HEK293 (cell line): Measurements from ENCODE around the gene H3-3A.

Source experiments
- CTCF ChIA-PET: fragments of 350-600 bp; formaldehyde crosslinking; extraction: SDS; loops from one replicate; lab custom pipeline; 2021; ENCODE audit warnings: antibody characterized with exemption; lab: Yijun Ruan, JAX
- POLR2A ChIA-PET: fragments of 300-600 bp; formaldehyde crosslinking; extraction: SDS; loops from one replicate; lab custom pipeline; 2020; ENCODE audit warnings: antibody characterized with exemption, inconsistent platforms; lab: Yijun Ruan, JAX
- H3K27ac ChIP-seq: fragments of 200-500 bp; sonication (Bioruptor generic); 2 replicates; pipeline ENCODE4 v1.5.1; 2014; ENCODE audit warnings: low read depth, low read length, control low read depth, inconsistent platforms; ENCODE audit errors: extremely low read depth
- H3K36me3 ChIP-seq, 2 experiments: fragments of 200-500 bp in 1 of 2; sonication (Bioruptor generic) in 1 of 2; 1 replicate in 1 of 2; 2 replicates in 1 of 2; pipeline ENCODE4 v1.5.1; 2014 to 2017; ENCODE audit warnings: inconsistent platforms in 2 of 2, low read length in 2 of 2; ENCODE audit not compliant: control insufficient read depth in 2 of 2, insufficient read depth in 1 of 2
- H3K4me1 ChIP-seq: fragments of 200-500 bp; sonication (Bioruptor generic); 2 replicates; pipeline ENCODE4 v1.5.1; 2014; ENCODE audit warnings: mild to moderate bottlenecking, low read length, inconsistent platforms; ENCODE audit not compliant: control insufficient read depth, insufficient read depth
- H3K4me3 ChIP-seq: 2 replicates; pipeline ENCODE4 v1.5.1; 2011; ENCODE audit warnings: low read depth, mild to moderate bottlenecking, control low read depth, low read length, moderate library complexity
- H3K9me3 ChIP-seq: fragments of 200-500 bp; sonication (Bioruptor generic); 2 replicates; pipeline ENCODE4 v1.5.1; 2014; ENCODE audit warnings: low read depth, low read length, inconsistent platforms; ENCODE audit not compliant: control insufficient read depth, insufficient read depth
- MYNN ChIP-seq: fragments of 450-650 bp; formaldehyde crosslinking; IDR thresholded peaks from 2 replicates; pipeline ENCODE4 v1.5.1; 2016; ENCODE audit warnings: missing biosample characterization, missing genetic modification characterization, borderline replicate concordance
- OVOL3 ChIP-seq: fragments of 450-650 bp; formaldehyde crosslinking; IDR thresholded peaks from 2 replicates; pipeline ENCODE4 v1.5.1; 2016; ENCODE audit warnings: missing biosample characterization, missing genetic modification characterization
- SALL2 ChIP-seq: fragments of 450-650 bp; formaldehyde crosslinking; IDR thresholded peaks from 2 replicates; pipeline ENCODE4 v1.5.0; 2017; ENCODE audit warnings: missing biosample characterization, mild to moderate bottlenecking, missing genetic modification characterization, borderline replicate concordance
- SCRT2 ChIP-seq: fragments of 450-650 bp; formaldehyde crosslinking; IDR thresholded peaks from 2 replicates; pipeline ENCODE4 v1.5.1; 2016; ENCODE audit warnings: missing biosample characterization, missing genetic modification characterization
- TCF7L2 ChIP-seq: IDR thresholded peaks from 2 replicates; pipeline ENCODE4 v1.6.1; 2011; ENCODE audit warnings: low read depth, mild to moderate bottlenecking, inconsistent platforms, low read length, moderate library complexity, borderline replicate concordance
- ZIC2 ChIP-seq: fragments of 450-650 bp; formaldehyde crosslinking; IDR thresholded peaks from 2 replicates; pipeline ENCODE4 v1.5.1; 2016; ENCODE audit warnings: missing biosample characterization, missing genetic modification characterization
- ZNF121 ChIP-seq: fragments of 450-650 bp; formaldehyde crosslinking; IDR thresholded peaks from 2 replicates; pipeline ENCODE4 v1.5.1; 2016; ENCODE audit warnings: missing biosample characterization, missing genetic modification characterization
- ZNF341 ChIP-seq: fragments of 450-650 bp; formaldehyde crosslinking; IDR thresholded peaks from 2 replicates; pipeline ENCODE4; 2016; ENCODE audit warnings: low read depth, missing biosample characterization, missing genetic modification characterization
- ZNF548 ChIP-seq: fragments of 450-650 bp; formaldehyde crosslinking; IDR thresholded peaks from 2 replicates; pipeline ENCODE4 v1.5.1; 2016; ENCODE audit warnings: missing biosample characterization, missing genetic modification characterization
- ZNF561 ChIP-seq: fragments of 450-650 bp; IDR thresholded peaks from 2 replicates; pipeline ENCODE4 v1.5.1; 2018; ENCODE audit warnings: missing biosample characterization, missing genetic modification characterization, borderline replicate concordance
- ZNF629 ChIP-seq: fragments of 450-650 bp; formaldehyde crosslinking; IDR thresholded peaks from 2 replicates; pipeline ENCODE4 v1.5.1; 2017; ENCODE audit warnings: missing biosample characterization, missing genetic modification characterization
- ZSCAN16 ChIP-seq: fragments of 450-650 bp; formaldehyde crosslinking; IDR thresholded peaks from 2 replicates; pipeline ENCODE4 v1.5.1; 2016; ENCODE audit warnings: missing biosample characterization, missing genetic modification characterization
- TF ChIP-seq, protein P1 (sequence below): fragments of 450-650 bp; formaldehyde crosslinking; IDR thresholded peaks from 2 replicates; pipeline ENCODE4 v1.5.1; 2016; ENCODE audit warnings: missing biosample characterization, missing genetic modification characterization
- TF ChIP-seq, protein P2 (sequence below): fragments of 450-650 bp; formaldehyde crosslinking; IDR thresholded peaks from 2 replicates; pipeline ENCODE4 v1.5.1; 2016; ENCODE audit warnings: missing biosample characterization, missing genetic modification characterization
- TF ChIP-seq, protein P3 (sequence below): fragments of 450-650 bp; formaldehyde crosslinking; IDR thresholded peaks from 2 replicates; pipeline ENCODE4 v1.5.1; 2016; ENCODE audit warnings: missing biosample characterization, missing genetic modification characterization
- TF ChIP-seq, protein P4 (sequence below): fragments of 450-650 bp; formaldehyde crosslinking; IDR thresholded peaks from 2 replicates; pipeline ENCODE4 v1.5.1; 2016; ENCODE audit warnings: missing biosample characterization, missing genetic modification characterization
- TF ChIP-seq, protein P5 (sequence below): fragments of 450-650 bp; formaldehyde crosslinking; IDR thresholded peaks from 2 replicates; pipeline ENCODE4 v1.5.1; 2016; ENCODE audit warnings: missing biosample characterization, missing genetic modification characterization
- TF ChIP-seq, protein P6 (sequence below): fragments of 450-650 bp; formaldehyde crosslinking; conservative IDR thresholded peaks from 2 replicates; pipeline ENCODE4 v1.5.1; 2016; ENCODE audit warnings: low read depth, missing biosample characterization, missing genetic modification characterization

H3-3A gene

DNA sequence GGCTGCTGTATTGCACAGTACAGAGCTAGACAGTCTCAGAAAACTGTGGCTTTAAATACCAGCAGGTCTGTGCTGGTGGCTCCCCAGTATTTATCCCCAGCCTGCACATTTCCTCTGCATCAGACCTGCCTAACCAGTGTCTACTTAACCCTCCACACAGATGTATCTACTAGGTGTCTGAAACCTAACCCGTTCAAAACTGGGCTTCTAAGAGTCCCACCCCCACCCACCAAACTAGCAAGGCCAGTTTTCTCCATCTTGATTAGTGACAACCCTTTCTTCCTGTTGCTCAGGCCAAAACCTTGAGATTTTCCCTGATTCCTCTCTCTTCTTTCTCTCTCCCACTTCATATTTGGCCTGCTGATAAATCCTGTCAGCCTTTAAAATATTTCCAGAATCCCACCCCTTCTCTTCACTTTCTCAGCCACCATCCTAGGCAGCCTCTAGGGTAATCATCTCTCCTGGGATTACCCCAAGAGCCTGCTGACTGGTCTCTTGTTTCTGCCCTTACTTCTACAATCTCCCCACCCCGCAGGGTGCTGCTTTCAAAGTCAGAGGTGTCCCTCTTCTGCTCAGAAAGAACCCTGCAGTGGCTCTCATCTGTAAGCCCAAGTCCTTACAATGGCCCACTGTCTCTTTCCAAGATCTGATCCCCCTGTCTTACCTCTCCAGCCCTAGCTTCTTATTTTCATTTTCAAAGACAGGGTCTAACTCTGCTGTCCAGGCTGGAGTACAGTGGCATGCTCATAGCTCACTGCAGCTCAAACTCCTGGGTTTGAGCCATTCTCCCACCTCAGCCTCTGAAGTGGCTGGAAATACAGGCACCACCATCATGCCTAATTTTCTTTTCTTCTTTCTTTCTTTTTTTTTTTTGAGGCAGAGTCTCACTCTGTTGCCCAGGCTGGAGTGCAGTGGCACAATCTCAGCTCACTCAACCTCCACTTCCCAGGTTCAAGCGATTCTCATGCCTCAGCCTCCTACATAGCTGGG lies 45.2 kb downstream of the H3-3A start:
- Histone ChIP-seq H3K36me3 (no peaks in the 10 kb centered on the region), H3K4me1 (peaks cover 13% of the 10 kb centered on the region), H3K27ac (no peak overlapping the region), H3K9me3 (no peaks in the 10 kb centered on the region), H3K4me3 (no peak overlapping the region)
- TF ChIP-seq, protein P1, sequence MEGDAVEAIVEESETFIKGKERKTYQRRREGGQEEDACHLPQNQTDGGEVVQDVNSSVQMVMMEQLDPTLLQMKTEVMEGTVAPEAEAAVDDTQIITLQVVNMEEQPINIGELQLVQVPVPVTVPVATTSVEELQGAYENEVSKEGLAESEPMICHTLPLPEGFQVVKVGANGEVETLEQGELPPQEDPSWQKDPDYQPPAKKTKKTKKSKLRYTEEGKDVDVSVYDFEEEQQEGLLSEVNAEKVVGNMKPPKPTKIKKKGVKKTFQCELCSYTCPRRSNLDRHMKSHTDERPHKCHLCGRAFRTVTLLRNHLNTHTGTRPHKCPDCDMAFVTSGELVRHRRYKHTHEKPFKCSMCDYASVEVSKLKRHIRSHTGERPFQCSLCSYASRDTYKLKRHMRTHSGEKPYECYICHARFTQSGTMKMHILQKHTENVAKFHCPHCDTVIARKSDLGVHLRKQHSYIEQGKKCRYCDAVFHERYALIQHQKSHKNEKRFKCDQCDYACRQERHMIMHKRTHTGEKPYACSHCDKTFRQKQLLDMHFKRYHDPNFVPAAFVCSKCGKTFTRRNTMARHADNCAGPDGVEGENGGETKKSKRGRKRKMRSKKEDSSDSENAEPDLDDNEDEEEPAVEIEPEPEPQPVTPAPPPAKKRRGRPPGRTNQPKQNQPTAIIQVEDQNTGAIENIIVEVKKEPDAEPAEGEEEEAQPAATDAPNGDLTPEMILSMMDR (tag by site-specific recombination): peak; percentile 44
- TF ChIP-seq ZIC2 (tag by site-specific recombination) (peak; percentile 22; the same call in 1 of the 2 replicates), MYNN (tag by site-specific recombination) (no peak), ZNF121 (tag by site-specific recombination) (peak; percentile 95), ZNF341 (tag by site-specific recombination) (peak; percentile 92), SCRT2 (tag by site-specific recombination) (0 out of 2 replicates have a peak, but pooled peaks have one; percentile 8)
- TF ChIP-seq, protein P2, sequence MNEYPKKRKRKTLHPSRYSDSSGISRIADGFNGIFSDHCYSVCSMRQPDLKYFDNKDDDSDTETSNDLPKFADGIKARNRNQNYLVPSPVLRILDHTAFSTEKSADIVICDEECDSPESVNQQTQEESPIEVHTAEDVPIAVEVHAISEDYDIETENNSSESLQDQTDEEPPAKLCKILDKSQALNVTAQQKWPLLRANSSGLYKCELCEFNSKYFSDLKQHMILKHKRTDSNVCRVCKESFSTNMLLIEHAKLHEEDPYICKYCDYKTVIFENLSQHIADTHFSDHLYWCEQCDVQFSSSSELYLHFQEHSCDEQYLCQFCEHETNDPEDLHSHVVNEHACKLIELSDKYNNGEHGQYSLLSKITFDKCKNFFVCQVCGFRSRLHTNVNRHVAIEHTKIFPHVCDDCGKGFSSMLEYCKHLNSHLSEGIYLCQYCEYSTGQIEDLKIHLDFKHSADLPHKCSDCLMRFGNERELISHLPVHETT (tag by site-specific recombination): no peak
- POLR2A ChIA-PET: interaction anchor here (5.0 kb wide), 1 partner anchor 24 kb away, joined by 28 read pairs; no protein-coding TSS in a partner anchor
- CTCF ChIA-PET: interaction anchor here (0.6 to 5.0 kb wide), 9 partner anchors 9 to 516 kb away, joined by 3 to 35 read pairs (median 4); no protein-coding TSS in a partner anchor

DNA sequence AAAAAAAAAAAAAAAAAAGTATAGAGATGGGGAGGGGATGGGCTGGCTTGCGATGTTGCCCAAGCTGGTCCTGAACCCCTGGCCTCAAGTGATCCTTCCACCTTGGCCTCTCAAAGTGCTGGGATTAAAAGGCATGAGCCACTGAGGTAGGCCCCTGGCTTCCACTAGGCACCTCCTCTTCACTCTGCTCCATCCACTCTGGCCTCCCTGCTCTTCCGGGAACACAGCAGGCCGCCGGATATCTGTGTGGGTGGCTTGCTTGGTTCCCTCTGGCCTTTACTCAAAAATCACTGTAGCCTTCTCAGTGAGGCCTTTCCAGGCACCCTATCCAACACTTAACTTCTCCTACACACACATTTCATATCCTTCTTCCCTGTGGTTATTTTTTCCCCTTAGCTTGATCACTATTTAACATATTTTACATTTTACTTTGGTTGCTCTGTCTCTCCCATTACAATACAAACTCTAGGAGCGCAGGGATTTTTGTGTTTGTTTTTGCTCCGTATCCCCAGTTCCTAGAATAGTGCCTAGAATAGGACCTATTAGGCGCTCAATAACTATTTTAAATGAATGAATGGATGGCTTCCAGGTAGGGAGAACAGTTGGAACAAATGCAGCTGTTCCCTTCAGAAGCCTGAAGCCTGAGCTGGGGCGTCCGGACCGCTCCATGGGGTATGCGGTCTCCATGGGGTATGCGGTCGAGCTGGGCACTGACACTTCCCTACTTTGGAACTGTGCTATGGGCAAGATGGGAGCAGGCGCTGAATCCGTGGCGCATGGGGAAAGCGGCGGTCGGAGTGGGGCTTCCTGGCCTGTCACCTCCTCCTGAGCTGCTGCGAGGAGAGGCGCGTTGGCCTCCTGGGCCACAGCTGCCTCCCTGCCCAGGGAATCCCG lies 46.7 kb downstream of the H3-3A start:
- POLR2A ChIA-PET: interaction anchor here (0.8 to 5.0 kb wide), 10 partner anchors 10 to 200 kb away, joined by 3 to 42 read pairs (median 6); partner anchors contain the start of genes H3-3A and LIN9
- Histone ChIP-seq H3K4me1 (peaks cover 13% of the 10 kb centered on the region), H3K36me3 (no peaks in the 10 kb centered on the region), H3K27ac (peak overlapping the region; percentile 68), H3K9me3 (no peaks in the 10 kb centered on the region), H3K4me3 (peak overlapping the region; percentile 37)
- CTCF ChIA-PET: interaction anchor here (0.5 to 5.0 kb wide), 13 partner anchors 9 to 122 kb away, joined by 3 to 39 read pairs (median 4); no protein-coding TSS in a partner anchor
- TF ChIP-seq SALL2 (tag by site-specific recombination): no peak
- no peak for TF ChIP-seq TCF7L2
- TF ChIP-seq, protein P3, sequence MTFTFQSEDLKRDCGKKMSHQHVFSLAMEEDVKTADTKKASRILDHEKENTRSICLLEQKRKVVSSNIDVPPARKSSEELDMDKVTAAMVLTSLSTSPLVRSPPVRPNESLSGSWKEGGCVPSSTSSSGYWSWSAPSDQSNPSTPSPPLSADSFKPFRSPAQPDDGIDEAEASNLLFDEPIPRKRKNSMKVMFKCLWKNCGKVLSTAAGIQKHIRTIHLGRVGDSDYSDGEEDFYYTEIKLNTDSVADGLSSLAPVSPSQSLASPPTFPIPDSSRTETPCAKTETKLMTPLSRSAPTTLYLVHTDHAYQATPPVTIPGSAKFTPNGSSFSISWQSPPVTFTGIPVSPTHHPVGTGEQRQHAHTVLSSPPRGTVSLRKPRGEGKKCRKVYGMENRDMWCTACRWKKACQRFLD (tag by site-specific recombination): no peak
- TF ChIP-seq, protein P4, sequence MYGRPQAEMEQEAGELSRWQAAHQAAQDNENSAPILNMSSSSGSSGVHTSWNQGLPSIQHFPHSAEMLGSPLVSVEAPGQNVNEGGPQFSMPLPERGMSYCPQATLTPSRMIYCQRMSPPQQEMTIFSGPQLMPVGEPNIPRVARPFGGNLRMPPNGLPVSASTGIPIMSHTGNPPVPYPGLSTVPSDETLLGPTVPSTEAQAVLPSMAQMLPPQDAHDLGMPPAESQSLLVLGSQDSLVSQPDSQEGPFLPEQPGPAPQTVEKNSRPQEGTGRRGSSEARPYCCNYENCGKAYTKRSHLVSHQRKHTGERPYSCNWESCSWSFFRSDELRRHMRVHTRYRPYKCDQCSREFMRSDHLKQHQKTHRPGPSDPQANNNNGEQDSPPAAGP (tag by site-specific recombination): 0 out of 2 replicates have a peak, but pooled peaks have one; percentile 34
- TF ChIP-seq ZNF561 (tag by site-specific recombination): no peak
- TF ChIP-seq, protein P5, sequence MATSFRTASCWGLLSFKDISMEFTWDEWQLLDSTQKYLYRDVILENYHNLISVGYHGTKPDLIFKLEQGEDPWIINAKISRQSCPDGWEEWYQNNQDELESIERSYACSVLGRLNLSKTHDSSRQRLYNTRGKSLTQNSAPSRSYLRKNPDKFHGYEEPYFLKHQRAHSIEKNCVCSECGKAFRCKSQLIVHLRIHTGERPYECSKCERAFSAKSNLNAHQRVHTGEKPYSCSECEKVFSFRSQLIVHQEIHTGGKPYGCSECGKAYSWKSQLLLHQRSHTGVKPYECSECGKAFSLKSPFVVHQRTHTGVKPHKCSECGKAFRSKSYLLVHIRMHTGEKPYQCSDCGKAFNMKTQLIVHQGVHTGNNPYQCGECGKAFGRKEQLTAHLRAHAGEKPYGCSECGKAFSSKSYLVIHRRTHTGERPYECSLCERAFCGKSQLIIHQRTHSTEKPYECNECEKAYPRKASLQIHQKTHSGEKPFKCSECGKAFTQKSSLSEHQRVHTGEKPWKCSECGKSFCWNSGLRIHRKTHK: no peak
- no peak for TF ChIP-seq ZNF548
- TF ChIP-seq ZSCAN16: no peak
- no peak for TF ChIP-seq ZNF629 (tag by site-specific recombination)
- no peak for TF ChIP-seq OVOL3
- TF ChIP-seq, protein P6, sequence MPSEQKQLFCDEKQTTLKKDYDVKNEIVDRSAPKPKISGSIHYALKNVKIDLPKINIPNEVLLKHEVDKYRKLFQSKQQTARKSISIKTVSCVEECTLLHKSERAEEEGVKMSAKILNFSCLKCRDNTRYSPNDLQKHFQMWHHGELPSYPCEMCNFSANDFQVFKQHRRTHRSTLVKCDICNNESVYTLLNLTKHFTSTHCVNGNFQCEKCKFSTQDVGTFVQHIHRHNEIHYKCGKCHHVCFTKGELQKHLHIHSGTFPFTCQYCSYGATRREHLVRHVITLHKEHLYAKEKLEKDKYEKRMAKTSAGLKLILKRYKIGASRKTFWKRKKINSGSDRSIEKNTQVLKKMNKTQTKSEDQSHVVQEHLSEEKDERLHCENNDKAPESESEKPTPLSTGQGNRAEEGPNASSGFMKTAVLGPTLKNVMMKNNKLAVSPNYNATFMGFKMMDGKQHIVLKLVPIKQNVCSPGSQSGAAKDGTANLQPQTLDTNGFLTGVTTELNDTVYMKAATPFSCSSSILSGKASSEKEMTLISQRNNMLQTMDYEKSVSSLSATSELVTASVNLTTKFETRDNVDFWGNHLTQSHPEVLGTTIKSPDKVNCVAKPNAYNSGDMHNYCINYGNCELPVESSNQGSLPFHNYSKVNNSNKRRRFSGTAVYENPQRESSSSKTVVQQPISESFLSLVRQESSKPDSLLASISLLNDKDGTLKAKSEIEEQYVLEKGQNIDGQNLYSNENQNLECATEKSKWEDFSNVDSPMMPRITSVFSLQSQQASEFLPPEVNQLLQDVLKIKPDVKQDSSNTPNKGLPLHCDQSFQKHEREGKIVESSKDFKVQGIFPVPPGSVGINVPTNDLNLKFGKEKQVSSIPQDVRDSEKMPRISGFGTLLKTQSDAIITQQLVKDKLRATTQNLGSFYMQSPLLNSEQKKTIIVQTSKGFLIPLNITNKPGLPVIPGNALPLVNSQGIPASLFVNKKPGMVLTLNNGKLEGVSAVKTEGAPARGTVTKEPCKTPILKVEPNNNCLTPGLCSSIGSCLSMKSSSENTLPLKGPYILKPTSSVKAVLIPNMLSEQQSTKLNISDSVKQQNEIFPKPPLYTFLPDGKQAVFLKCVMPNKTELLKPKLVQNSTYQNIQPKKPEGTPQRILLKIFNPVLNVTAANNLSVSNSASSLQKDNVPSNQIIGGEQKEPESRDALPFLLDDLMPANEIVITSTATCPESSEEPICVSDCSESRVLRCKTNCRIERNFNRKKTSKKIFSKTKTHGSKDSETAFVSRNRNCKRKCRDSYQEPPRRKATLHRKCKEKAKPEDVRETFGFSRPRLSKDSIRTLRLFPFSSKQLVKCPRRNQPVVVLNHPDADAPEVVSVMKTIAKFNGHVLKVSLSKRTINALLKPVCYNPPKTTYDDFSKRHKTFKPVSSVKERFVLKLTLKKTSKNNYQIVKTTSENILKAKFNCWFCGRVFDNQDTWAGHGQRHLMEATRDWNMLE (tag by site-specific recombination): no peak
